DMS114 treated with DMSO at 0.1 percent for 48 hours (cell line): Measurements from ENCODE around the gene TARBP2.

Experiments used
- DNase-seq: peaks from one replicate; lab custom pipeline; 2025; ENCODE audit not compliant: unreplicated experiment; lab: John Stamatoyannopoulos, UW

TARBP2 gene

GRCh38 chr12:53493610-53494391 lies 7.3 kb upstream of the TARBP2 start:
- no peak for DNase-seq

GRCh38 chr12:53495903-53496751 lies 5.0 kb upstream of the TARBP2 start:
- DNase-seq = no peak

GRCh38 chr12:53496752-53497032 lies 4.4 kb upstream of the TARBP2 start:
- no peak for DNase-seq

- no peak for DNase-seq
These were observed 3.6 kb upstream of the TARBP2 start for GRCh38 chr12:53497461-53497860.

- no peak for DNase-seq
These were observed 2.9 kb upstream of the TARBP2 start for GRCh38 chr12:53498235-53498630.

- peak; percentile 56 for DNase-seq
These were observed 1.6 kb upstream of the TARBP2 start, which contains the start of gene MAP3K12 for GRCh38 chr12:53499266-53500141. TSS of gene MAP3K12 (minus strand) at chr12:53499458. CDS start at chr12:53487391, 12,067 bp downstream.

GRCh38 chr12:53500142-53500775 lies 824 bp upstream of the TARBP2 start:
- DNase-seq = no peak

- no peak for DNase-seq
These were observed 615 bp downstream of the TARBP2 start for GRCh38 chr12:53501615-53502181.

GRCh38 chr12:53502331-53502730 lies 1.2 kb downstream of the TARBP2 start:
- no peak for DNase-seq

- DNase-seq = no peak
These were observed 2.1 kb downstream of the TARBP2 start for GRCh38 chr12:53502983-53503728.

- no peak for DNase-seq
These were observed 3.2 kb downstream of the TARBP2 start for GRCh38 chr12:53504004-53504920.

GRCh38 chr12:53505086-53505485 lies 4.0 kb downstream of the TARBP2 start:
- DNase-seq = no peak

GRCh38 chr12:53505555-53506449 lies 4.7 kb downstream of the TARBP2 start:
- no peak for DNase-seq

GRCh38 chr12:53506450-53506785 lies 5.3 kb downstream of the TARBP2 start:
- no peak for DNase-seq

- DNase-seq = no peak
These were observed 6.0 kb downstream of the TARBP2 start, which contains the start of gene NPFF for GRCh38 chr12:53506881-53507602. TSS of gene NPFF (minus strand) at chr12:53507484. CDS start at chr12:53507474, 10 bp downstream.

GRCh38 chr12:53507603-53507885 lies 6.5 kb downstream of the TARBP2 start:
- DNase-seq = no peak

GRCh38 chr12:53508534-53509170 lies 7.6 kb downstream of the TARBP2 start:
- DNase-seq = peak; percentile 86
